HEK293 (cell line): ENCODE results near the gene NELL2.
A peak's percentile ranks its signal among the peaks of the same experiment; 100 is the strongest.

Experiments
- KLF9 ChIP-seq: fragments of 450-650 bp; formaldehyde crosslinking; IDR thresholded peaks from 2 replicates; pipeline ENCODE4 v1.5.1; 2016; ENCODE audit warnings: missing biosample characterization, missing genetic modification characterization, low read depth
- REST ChIP-seq: fragments of 450-650 bp; formaldehyde crosslinking; IDR thresholded peaks from 2 replicates; pipeline ENCODE4 v1.5.1; 2016; ENCODE audit warnings: missing biosample characterization, missing genetic modification characterization
- SP7 ChIP-seq: fragments of 450-650 bp; formaldehyde crosslinking; IDR thresholded peaks from 2 replicates; pipeline ENCODE4 v1.5.1; 2016; ENCODE audit warnings: missing biosample characterization, missing genetic modification characterization
- ZBTB8A ChIP-seq: fragments of 450-650 bp; formaldehyde crosslinking; IDR thresholded peaks from 2 replicates; pipeline ENCODE4 v1.5.1; 2016; ENCODE audit warnings: missing biosample characterization, missing genetic modification characterization
- ZNF133 ChIP-seq: fragments of 450-650 bp; formaldehyde crosslinking; IDR thresholded peaks from 2 replicates; pipeline ENCODE4 v1.5.1; 2016; ENCODE audit warnings: missing biosample characterization, missing genetic modification characterization
- ZNF140 ChIP-seq: fragments of 450-650 bp; formaldehyde crosslinking; IDR thresholded peaks from 2 replicates; pipeline ENCODE4 v1.5.1; 2016; ENCODE audit warnings: missing biosample characterization, missing genetic modification characterization
- ZNF266 ChIP-seq: fragments of 450-650 bp; formaldehyde crosslinking; IDR thresholded peaks from 2 replicates; pipeline ENCODE4 v1.5.1; 2016; ENCODE audit warnings: missing biosample characterization, missing genetic modification characterization, low read depth
- ZNF292 ChIP-seq: fragments of 450-650 bp; formaldehyde crosslinking; IDR thresholded peaks from 2 replicates; pipeline ENCODE4 v1.5.1; 2016; ENCODE audit warnings: low read depth, missing biosample characterization, missing genetic modification characterization, borderline replicate concordance
- ZNF513 ChIP-seq: fragments of 450-650 bp; IDR thresholded peaks from 2 replicates; pipeline ENCODE4 v1.5.1; 2018; ENCODE audit warnings: missing biosample characterization, missing genetic modification characterization
- ZNF529 ChIP-seq: fragments of 450-650 bp; formaldehyde crosslinking; IDR thresholded peaks from 2 replicates; pipeline ENCODE4 v1.5.1; 2017; ENCODE audit warnings: missing genetic modification characterization, missing biosample characterization; ENCODE audit not compliant: insufficient replicate concordance
- ZNF555 ChIP-seq: fragments of 450-650 bp; formaldehyde crosslinking; conservative IDR thresholded peaks from 2 replicates; pipeline ENCODE4 v1.5.1; 2017; ENCODE audit warnings: missing biosample characterization, mild to moderate bottlenecking, missing genetic modification characterization, inconsistent platforms
- ZNF558 ChIP-seq: fragments of 450-650 bp; formaldehyde crosslinking; IDR thresholded peaks from 2 replicates; pipeline ENCODE4 v1.5.1; 2016; ENCODE audit warnings: missing biosample characterization, missing genetic modification characterization
- ZNF561 ChIP-seq: fragments of 450-650 bp; IDR thresholded peaks from 2 replicates; pipeline ENCODE4 v1.5.1; 2018; ENCODE audit warnings: missing biosample characterization, missing genetic modification characterization, borderline replicate concordance
- ZNF624 ChIP-seq: fragments of 450-650 bp; formaldehyde crosslinking; IDR thresholded peaks from 2 replicates; pipeline ENCODE4 v1.5.1; 2017; ENCODE audit warnings: missing biosample characterization, missing genetic modification characterization
- ZNF654 ChIP-seq: fragments of 450-650 bp; formaldehyde crosslinking; IDR thresholded peaks from 2 replicates; pipeline ENCODE4 v1.5.1; 2016; ENCODE audit warnings: low read depth, missing biosample characterization, missing genetic modification characterization
- ZNF747 ChIP-seq: fragments of 450-650 bp; formaldehyde crosslinking; IDR thresholded peaks from 2 replicates; pipeline ENCODE4 v1.5.1; 2016; ENCODE audit warnings: missing biosample characterization, missing genetic modification characterization
- ZNF792 ChIP-seq: fragments of 450-650 bp; formaldehyde crosslinking; IDR thresholded peaks from 2 replicates; pipeline ENCODE4 v1.5.1; 2016; ENCODE audit warnings: missing biosample characterization, missing genetic modification characterization
- ZXDB ChIP-seq: fragments of 450-650 bp; formaldehyde crosslinking; IDR thresholded peaks from 2 replicates; pipeline ENCODE4 v1.5.1; 2016; ENCODE audit warnings: missing biosample characterization, missing genetic modification characterization
- TF ChIP-seq, protein P1 (sequence below): fragments of 450-650 bp; formaldehyde crosslinking; conservative IDR thresholded peaks from 2 replicates; pipeline ENCODE4 v1.5.1; 2016; ENCODE audit warnings: low read depth, missing biosample characterization, missing genetic modification characterization
- TF ChIP-seq, protein P2 (sequence below): fragments of 450-650 bp; formaldehyde crosslinking; IDR thresholded peaks from 2 replicates; pipeline ENCODE4 v1.5.1; 2016; ENCODE audit warnings: missing biosample characterization, missing genetic modification characterization
- TF ChIP-seq, protein P3 (sequence below): fragments of 450-650 bp; formaldehyde crosslinking; IDR thresholded peaks from 2 replicates; pipeline ENCODE4 v1.5.1; 2016; ENCODE audit warnings: missing biosample characterization, missing genetic modification characterization, borderline replicate concordance

NELL2 gene

DNA sequence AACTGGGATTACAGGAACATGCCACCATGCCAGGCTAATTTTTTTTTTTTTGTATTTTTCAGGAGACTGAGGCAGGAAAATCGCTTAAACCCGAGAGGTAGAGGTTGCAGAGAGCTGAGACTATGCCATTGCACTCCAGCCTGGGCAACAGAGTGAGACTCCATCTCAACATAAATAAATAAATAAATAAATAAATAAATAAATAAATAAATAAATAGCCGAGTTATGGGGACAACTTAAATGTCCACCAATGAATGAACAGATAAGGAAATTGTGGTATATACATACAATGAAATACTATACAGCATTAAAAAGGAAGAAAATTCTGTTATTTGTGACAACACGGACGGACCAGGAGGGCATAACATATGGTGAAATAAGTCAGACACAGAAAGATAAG, 325.7 kb downstream of the NELL2 start (continued):
- TF ChIP-seq ZNF140 (tag by site-specific recombination) = peak; percentile 59; the same call in 1 of the 2 replicates
- no peak for TF ChIP-seq ZNF561 (tag by site-specific recombination)
- TF ChIP-seq ZNF292 (tag by site-specific recombination) = 0 out of 2 replicates have a peak, but pooled peaks have one; percentile 39
- no peak for TF ChIP-seq ZNF133 (tag by site-specific recombination)
- TF ChIP-seq ZXDB = peak; percentile 46; the same call in 1 of the 2 replicates
- peak; percentile 78 for TF ChIP-seq ZNF555 (tag by site-specific recombination)
- 0 out of 2 replicates have a peak, but pooled peaks have one; percentile 50 for TF ChIP-seq ZNF266 (tag by site-specific recombination)
- TF ChIP-seq ZNF558 (tag by site-specific recombination) = 0 out of 2 replicates have a peak, but pooled peaks have one; percentile 47
- TF ChIP-seq ZNF529 (tag by site-specific recombination) = peak; percentile 51
- TF ChIP-seq ZBTB8A (tag by site-specific recombination) = peak; percentile 60
- TF ChIP-seq, protein P1, sequence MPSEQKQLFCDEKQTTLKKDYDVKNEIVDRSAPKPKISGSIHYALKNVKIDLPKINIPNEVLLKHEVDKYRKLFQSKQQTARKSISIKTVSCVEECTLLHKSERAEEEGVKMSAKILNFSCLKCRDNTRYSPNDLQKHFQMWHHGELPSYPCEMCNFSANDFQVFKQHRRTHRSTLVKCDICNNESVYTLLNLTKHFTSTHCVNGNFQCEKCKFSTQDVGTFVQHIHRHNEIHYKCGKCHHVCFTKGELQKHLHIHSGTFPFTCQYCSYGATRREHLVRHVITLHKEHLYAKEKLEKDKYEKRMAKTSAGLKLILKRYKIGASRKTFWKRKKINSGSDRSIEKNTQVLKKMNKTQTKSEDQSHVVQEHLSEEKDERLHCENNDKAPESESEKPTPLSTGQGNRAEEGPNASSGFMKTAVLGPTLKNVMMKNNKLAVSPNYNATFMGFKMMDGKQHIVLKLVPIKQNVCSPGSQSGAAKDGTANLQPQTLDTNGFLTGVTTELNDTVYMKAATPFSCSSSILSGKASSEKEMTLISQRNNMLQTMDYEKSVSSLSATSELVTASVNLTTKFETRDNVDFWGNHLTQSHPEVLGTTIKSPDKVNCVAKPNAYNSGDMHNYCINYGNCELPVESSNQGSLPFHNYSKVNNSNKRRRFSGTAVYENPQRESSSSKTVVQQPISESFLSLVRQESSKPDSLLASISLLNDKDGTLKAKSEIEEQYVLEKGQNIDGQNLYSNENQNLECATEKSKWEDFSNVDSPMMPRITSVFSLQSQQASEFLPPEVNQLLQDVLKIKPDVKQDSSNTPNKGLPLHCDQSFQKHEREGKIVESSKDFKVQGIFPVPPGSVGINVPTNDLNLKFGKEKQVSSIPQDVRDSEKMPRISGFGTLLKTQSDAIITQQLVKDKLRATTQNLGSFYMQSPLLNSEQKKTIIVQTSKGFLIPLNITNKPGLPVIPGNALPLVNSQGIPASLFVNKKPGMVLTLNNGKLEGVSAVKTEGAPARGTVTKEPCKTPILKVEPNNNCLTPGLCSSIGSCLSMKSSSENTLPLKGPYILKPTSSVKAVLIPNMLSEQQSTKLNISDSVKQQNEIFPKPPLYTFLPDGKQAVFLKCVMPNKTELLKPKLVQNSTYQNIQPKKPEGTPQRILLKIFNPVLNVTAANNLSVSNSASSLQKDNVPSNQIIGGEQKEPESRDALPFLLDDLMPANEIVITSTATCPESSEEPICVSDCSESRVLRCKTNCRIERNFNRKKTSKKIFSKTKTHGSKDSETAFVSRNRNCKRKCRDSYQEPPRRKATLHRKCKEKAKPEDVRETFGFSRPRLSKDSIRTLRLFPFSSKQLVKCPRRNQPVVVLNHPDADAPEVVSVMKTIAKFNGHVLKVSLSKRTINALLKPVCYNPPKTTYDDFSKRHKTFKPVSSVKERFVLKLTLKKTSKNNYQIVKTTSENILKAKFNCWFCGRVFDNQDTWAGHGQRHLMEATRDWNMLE = peak; percentile 81
- TF ChIP-seq REST = peak; percentile 50; the same call in 1 of the 2 replicates
- no peak for TF ChIP-seq ZNF513 (tag by site-specific recombination)
- TF ChIP-seq, protein P2, sequence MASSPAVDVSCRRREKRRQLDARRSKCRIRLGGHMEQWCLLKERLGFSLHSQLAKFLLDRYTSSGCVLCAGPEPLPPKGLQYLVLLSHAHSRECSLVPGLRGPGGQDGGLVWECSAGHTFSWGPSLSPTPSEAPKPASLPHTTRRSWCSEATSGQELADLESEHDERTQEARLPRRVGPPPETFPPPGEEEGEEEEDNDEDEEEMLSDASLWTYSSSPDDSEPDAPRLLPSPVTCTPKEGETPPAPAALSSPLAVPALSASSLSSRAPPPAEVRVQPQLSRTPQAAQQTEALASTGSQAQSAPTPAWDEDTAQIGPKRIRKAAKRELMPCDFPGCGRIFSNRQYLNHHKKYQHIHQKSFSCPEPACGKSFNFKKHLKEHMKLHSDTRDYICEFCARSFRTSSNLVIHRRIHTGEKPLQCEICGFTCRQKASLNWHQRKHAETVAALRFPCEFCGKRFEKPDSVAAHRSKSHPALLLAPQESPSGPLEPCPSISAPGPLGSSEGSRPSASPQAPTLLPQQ (tag by site-specific recombination) = no peak
- no peak for TF ChIP-seq ZNF792
- TF ChIP-seq ZNF654 (tag by site-specific recombination) = peak; percentile 33
- TF ChIP-seq, protein P3, sequence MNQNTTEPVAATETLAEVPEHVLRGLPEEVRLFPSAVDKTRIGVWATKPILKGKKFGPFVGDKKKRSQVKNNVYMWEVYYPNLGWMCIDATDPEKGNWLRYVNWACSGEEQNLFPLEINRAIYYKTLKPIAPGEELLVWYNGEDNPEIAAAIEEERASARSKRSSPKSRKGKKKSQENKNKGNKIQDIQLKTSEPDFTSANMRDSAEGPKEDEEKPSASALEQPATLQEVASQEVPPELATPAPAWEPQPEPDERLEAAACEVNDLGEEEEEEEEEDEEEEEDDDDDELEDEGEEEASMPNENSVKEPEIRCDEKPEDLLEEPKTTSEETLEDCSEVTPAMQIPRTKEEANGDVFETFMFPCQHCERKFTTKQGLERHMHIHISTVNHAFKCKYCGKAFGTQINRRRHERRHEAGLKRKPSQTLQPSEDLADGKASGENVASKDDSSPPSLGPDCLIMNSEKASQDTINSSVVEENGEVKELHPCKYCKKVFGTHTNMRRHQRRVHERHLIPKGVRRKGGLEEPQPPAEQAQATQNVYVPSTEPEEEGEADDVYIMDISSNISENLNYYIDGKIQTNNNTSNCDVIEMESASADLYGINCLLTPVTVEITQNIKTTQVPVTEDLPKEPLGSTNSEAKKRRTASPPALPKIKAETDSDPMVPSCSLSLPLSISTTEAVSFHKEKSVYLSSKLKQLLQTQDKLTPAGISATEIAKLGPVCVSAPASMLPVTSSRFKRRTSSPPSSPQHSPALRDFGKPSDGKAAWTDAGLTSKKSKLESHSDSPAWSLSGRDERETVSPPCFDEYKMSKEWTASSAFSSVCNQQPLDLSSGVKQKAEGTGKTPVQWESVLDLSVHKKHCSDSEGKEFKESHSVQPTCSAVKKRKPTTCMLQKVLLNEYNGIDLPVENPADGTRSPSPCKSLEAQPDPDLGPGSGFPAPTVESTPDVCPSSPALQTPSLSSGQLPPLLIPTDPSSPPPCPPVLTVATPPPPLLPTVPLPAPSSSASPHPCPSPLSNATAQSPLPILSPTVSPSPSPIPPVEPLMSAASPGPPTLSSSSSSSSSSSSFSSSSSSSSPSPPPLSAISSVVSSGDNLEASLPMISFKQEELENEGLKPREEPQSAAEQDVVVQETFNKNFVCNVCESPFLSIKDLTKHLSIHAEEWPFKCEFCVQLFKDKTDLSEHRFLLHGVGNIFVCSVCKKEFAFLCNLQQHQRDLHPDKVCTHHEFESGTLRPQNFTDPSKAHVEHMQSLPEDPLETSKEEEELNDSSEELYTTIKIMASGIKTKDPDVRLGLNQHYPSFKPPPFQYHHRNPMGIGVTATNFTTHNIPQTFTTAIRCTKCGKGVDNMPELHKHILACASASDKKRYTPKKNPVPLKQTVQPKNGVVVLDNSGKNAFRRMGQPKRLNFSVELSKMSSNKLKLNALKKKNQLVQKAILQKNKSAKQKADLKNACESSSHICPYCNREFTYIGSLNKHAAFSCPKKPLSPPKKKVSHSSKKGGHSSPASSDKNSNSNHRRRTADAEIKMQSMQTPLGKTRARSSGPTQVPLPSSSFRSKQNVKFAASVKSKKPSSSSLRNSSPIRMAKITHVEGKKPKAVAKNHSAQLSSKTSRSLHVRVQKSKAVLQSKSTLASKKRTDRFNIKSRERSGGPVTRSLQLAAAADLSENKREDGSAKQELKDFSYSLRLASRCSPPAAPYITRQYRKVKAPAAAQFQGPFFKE = no peak
- TF ChIP-seq ZNF747 (tag by site-specific recombination) = no peak
- no peak for TF ChIP-seq ZNF624 (tag by site-specific recombination)
- no peak for TF ChIP-seq SP7 (tag by site-specific recombination)
- no peak for TF ChIP-seq KLF9 (tag by site-specific recombination)
- TF ChIP-seq, all 188 proteins: peak for 18
